Transverse colon (tissue), 4 donors: ENCODE data around the gene SH3BP5. TPM values are rescaled to one million over a fixed set of nuclear protein-coding genes. Genes with fewer than 3 reads are reported as not detected.

Experiments
- DNase-seq: peaks from one replicate; pipeline ENCODE4 v3.0.0-alpha.2; 2019
- H3K27ac ChIP-seq, 4 donors: fragments of 200-600 bp; sonication (generic); 2 replicates each; pipeline ENCODE4 v1.5.1; 2016 to 2018; ENCODE audit warnings: inconsistent platforms in 4 of 4
- H3K27me3 ChIP-seq: fragments of 200-600 bp; sonication (generic); 2 replicates; pipeline ENCODE4 v1.5.1; 2017; ENCODE audit warnings: inconsistent platforms
- H3K36me3 ChIP-seq, 4 donors: fragments of 200-600 bp; sonication (generic); 2 replicates each; pipeline ENCODE4 v1.5.1; 2017 to 2019; ENCODE audit warnings: inconsistent platforms in 4 of 4
- H3K4me1 ChIP-seq, 4 donors: fragments of 200-600 bp; sonication (generic); 2 replicates each; pipeline ENCODE4 v1.5.1; 2017 to 2020; ENCODE audit warnings: inconsistent platforms in 4 of 4
- H3K4me3 ChIP-seq, 4 donors: fragments of 200-600 bp; sonication (generic); 1 replicate in 1 of 4; 2 replicates in 3 of 4; pipeline versions ENCODE4 v1.5.1 to v1.6.1; 2017 to 2019; ENCODE audit warnings: inconsistent platforms in 4 of 4
- H3K9me3 ChIP-seq, 2 donors: fragments of 200-600 bp; sonication (generic); 2 replicates each; pipeline ENCODE4 v1.5.1; 2017 to 2019; ENCODE audit warnings: inconsistent platforms in 2 of 2
- CTCF ChIP-seq, 5 experiments: fragments of 200-600 bp in 3 of 5; fragments of 450-650 bp in 2 of 5; sonication (generic) in 3 of 5; IDR thresholded peaks; 1 replicate in 2 of 5; 2 replicates in 3 of 5; pipeline ENCODE4 v1.5.1; 2016 to 2017; ENCODE audit warnings: antibody characterized with exemption in 5 of 5, inconsistent platforms in 3 of 5, mild to moderate bottlenecking in 2 of 5, moderate library complexity in 1 of 5
- EP300 ChIP-seq: sonication (generic); formaldehyde crosslinking; IDR thresholded peaks from one replicate; pipeline ENCODE4 v1.6.1; 2017; ENCODE audit warnings: antibody characterized with exemption, low read depth
- POLR2A ChIP-seq: fragments of 450-650 bp; IDR thresholded peaks from one replicate; pipeline ENCODE4 v1.6.1; 2016; ENCODE audit warnings: antibody characterized with exemption, mild to moderate bottlenecking, moderate library complexity
- POLR2AphosphoS5 ChIP-seq, 3 donors: sonication (generic); formaldehyde crosslinking; IDR thresholded peaks; one replicate each; pipeline ENCODE4 v1.6.1; 2016; ENCODE audit warnings: antibody characterized with exemption in 3 of 3
- WGBS, 2 donors: methylation state at CpG; one replicate each; pipeline ENCODE4 v1.1.5; 2018; ENCODE audit warnings: low coverage in 1 of 2; 5-methylcytosine and 5-hydroxymethylcytosine counted together
- in situ Hi-C, 4 donors: fragments of 200-750 bp; cut with MboI; loops; one replicate each; pipeline versions ENCODE4 v1.15.0 to v1.15.1; 2017; ENCODE audit warnings: low sequenced_read_pairs in 3 of 4, low pct_ligation_motif_present in 1 of 4, low pct_unique_long_range_greater_than_20kb in 1 of 4
- intact Hi-C: fragments of 100-400 bp; cut with DNase I; formaldehyde crosslinking; loops from one replicate; pipeline ENCODE4 v1.15.1; 2023; ENCODE audit warnings: low total_unique reads
- total RNA-seq, 4 donors: library from RNA; depleted of rRNA; stranded (reverse); fragments of >200 nt; gene quantifications; one replicate each; pipeline ENCODE4 v1.1.0, GENCODE V29; 2016

SH3BP5 gene
- total RNA-seq, 4 donors from 2014 or later, result 7.5 to 32.4 (median 15.8) TPM

- intact Hi-C loops (no loop called here), in situ Hi-C loops (loop anchor here (10.0 to 25.0 kb wide), 4 partner anchors 111 to 301 kb away; no protein-coding TSS in a partner anchor)
- TF ChIP-seq POLR2AphosphoS5 (IDR thresholded peaks at IDR 0.05), result no peak
- no peak for TF ChIP-seq CTCF (IDR thresholded peaks at IDR 0.05)
- no peak for TF ChIP-seq POLR2A
- no peak for TF ChIP-seq EP300
- Histone ChIP-seq H3K27ac (peak overlapping the region in 3 of 4 donors; percentile 10 to 46 (median 26)), H3K4me3 (no peak overlapping the region), H3K27me3 (no peaks in the 10 kb centered on the region), H3K36me3 (no peaks in the 10 kb centered on the region), H3K9me3 (no peaks in the 10 kb centered on the region), H3K4me1 (peaks cover 0 to 43% (median 14%) of the 10 kb centered on the region in 4 donors)
- DNase-seq, result no peak
- 35 to 67% methylated on average over 2 of the region's 2 CpGs for WGBS, 2 donors
Observed at GRCh38 chr3:15263926-15264325, 68.5 kb downstream of the SH3BP5 start.

GRCh38 chr3:15263120-15263519, 69.3 kb downstream of the SH3BP5 start:
- in situ Hi-C loops (loop anchor here (10.0 to 25.0 kb wide), 4 partner anchors 112 to 302 kb away; no protein-coding TSS in a partner anchor), intact Hi-C loops (no loop called here)
- Histone ChIP-seq H3K9me3 (no peaks in the 10 kb centered on the region), H3K36me3 (no peaks in the 10 kb centered on the region), H3K27ac (peak overlapping the region in 2 of 4 donors; percentile 26 to 46), H3K4me3 (no peak overlapping the region), H3K27me3 (no peaks in the 10 kb centered on the region), H3K4me1 (peaks cover 0 to 38% (median 11%) of the 10 kb centered on the region in 4 donors)
- DNase-seq, result no peak
- 87 to 89% methylated on average over 2 to 4 of the region's 4 CpGs for WGBS, 2 donors
- no peak for TF ChIP-seq POLR2A

GRCh38 chr3:15262021-15262420, 70.4 kb downstream of the SH3BP5 start:
- DNase-seq, result no peak
- intact Hi-C loops, result no loop called here
- H3K4me3 ChIP-seq, result no peak overlapping the region
- peaks cover 0 to 32% (median 9%) of the 10 kb centered on the region in 4 donors for H3K4me1 ChIP-seq
- H3K27ac ChIP-seq, result no peak overlapping the region
- H3K9me3 ChIP-seq, result no peaks in the 10 kb centered on the region
- in situ Hi-C loops, result loop anchor here (10.0 to 25.0 kb wide), 4 partner anchors 113 to 303 kb away; no protein-coding TSS in a partner anchor
- no peaks in the 10 kb centered on the region for H3K36me3 ChIP-seq
- WGBS, 2 donors, result 95% methylated on average over 9 of the region's 9 CpGs; no CpG with 5 or more reads in 1 of the 2 donors
- no peaks in the 10 kb centered on the region for H3K27me3 ChIP-seq
- no peak for TF ChIP-seq CTCF (IDR thresholded peaks at IDR 0.05)
- no peak for TF ChIP-seq POLR2A
- TF ChIP-seq POLR2AphosphoS5 (IDR thresholded peaks at IDR 0.05), result no peak
- TF ChIP-seq EP300, result no peak

- TF ChIP-seq CTCF (IDR thresholded peaks at IDR 0.05) (no peak), EP300 (no peak), POLR2AphosphoS5 (IDR thresholded peaks at IDR 0.05) (no peak), POLR2A (no peak)
- Histone ChIP-seq H3K4me3 (no peak overlapping the region), H3K27ac (no peak overlapping the region), H3K36me3 (peaks cover 0 to 5% (median 1%) of the 10 kb centered on the region in 4 donors), H3K4me1 (peaks cover 0 to 32% (median 9%) of the 10 kb centered on the region in 4 donors), H3K27me3 (no peaks in the 10 kb centered on the region), H3K9me3 (no peaks in the 10 kb centered on the region)
- in situ Hi-C loops, result loop anchor here (10.0 to 25.0 kb wide), 4 partner anchors 114 to 304 kb away; no protein-coding TSS in a partner anchor
- DNase-seq, result peak; percentile 55
- intact Hi-C loops, result no loop called here
Observed at GRCh38 chr3:15261274-15261673, 71.1 kb downstream of the SH3BP5 start.

- intact Hi-C loops (no loop called here), in situ Hi-C loops (loop anchor here (10.0 to 25.0 kb wide), 4 partner anchors 114 to 304 kb away; no protein-coding TSS in a partner anchor)
- H3K27ac ChIP-seq, result no peak overlapping the region
- no peak overlapping the region for H3K4me3 ChIP-seq
- H3K9me3 ChIP-seq, result no peaks in the 10 kb centered on the region
- TF ChIP-seq POLR2A, result no peak
- TF ChIP-seq CTCF (IDR thresholded peaks at IDR 0.05), result no peak
- no peak for TF ChIP-seq POLR2AphosphoS5 (IDR thresholded peaks at IDR 0.05)
- WGBS, 2 donors, result 91 to 93% methylated on average over 2 to 4 of the region's 4 CpGs
- H3K4me1 ChIP-seq, result peaks cover 0 to 32% (median 9%) of the 10 kb centered on the region in 4 donors
- no peak for DNase-seq
- H3K27me3 ChIP-seq, result no peaks in the 10 kb centered on the region
- peaks cover 0 to 12% (median 5%) of the 10 kb centered on the region in 4 donors for H3K36me3 ChIP-seq
Observed at GRCh38 chr3:15260531-15260930, 71.9 kb downstream of the SH3BP5 start.
